ENCODE measurements around the gene VAV2.

Gene VAV2

DNA sequence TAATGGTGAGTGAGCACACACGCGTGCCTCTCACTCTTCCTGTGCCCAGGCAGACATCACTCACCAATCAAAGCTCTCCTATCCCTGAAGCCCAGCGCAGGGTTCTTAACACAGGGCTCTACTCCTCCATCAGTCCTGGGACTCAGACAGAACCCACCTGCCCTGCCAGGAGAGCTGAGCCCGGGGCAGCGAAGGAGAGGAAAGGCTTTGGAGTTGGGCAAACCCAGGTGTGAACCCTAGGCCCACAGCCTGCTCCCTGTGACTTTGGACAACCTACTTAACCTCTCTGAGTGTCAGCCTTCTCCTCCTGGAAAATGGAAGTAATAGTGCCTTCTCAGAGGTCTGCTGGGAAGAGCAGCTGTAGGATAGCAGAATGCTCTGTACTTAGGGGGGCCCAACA lies 155.3 kb downstream of the VAV2 start:
- H3K4me3 ChIP-seq (ENCODE audit: low read depth, low read length): no peak overlapping the region
- no peak for DNase-seq (ENCODE audit: low read depth)
- TF ChIP-seq, protein P1, sequence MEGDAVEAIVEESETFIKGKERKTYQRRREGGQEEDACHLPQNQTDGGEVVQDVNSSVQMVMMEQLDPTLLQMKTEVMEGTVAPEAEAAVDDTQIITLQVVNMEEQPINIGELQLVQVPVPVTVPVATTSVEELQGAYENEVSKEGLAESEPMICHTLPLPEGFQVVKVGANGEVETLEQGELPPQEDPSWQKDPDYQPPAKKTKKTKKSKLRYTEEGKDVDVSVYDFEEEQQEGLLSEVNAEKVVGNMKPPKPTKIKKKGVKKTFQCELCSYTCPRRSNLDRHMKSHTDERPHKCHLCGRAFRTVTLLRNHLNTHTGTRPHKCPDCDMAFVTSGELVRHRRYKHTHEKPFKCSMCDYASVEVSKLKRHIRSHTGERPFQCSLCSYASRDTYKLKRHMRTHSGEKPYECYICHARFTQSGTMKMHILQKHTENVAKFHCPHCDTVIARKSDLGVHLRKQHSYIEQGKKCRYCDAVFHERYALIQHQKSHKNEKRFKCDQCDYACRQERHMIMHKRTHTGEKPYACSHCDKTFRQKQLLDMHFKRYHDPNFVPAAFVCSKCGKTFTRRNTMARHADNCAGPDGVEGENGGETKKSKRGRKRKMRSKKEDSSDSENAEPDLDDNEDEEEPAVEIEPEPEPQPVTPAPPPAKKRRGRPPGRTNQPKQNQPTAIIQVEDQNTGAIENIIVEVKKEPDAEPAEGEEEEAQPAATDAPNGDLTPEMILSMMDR (IDR thresholded peaks at IDR 0.05; ENCODE audit: insufficient read depth, low read depth, low read length, missing control alignments): no peak

DNA sequence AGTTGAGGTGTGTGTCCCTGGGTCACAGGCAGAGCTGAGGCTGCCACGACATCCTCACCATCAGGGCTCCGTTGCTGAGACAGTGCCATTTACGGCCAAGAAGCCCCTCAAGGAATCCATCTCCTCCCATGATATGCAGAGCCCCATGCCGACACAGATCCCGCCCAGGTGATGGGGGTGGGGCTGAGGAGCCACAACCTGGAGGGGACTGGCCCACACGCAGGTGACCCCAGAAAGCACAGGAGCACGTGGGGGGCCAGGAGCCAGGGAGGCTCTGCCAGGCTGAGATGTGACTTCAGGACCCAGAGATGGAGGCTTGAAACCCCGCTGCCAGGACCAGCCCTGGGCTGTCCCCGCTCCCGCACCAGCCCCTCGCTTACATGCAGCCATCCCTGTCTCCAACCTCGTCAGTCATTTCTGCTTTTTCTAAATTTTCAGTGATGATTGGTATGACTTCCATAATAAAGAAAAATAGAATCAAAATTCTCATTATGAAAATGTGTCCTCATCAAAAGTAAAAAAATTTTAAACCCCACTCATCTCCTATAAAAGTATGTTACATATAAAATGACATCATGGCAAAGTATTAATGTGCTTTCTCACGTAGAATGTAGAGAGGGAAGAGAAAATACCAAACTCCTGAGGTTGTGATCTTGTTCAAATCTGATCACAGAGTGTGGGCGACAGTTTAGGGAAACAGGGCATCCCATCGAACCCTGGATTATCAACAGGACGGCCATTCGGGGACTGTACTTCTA lies 155.9 kb downstream of the VAV2 start:
- TF ChIP-seq, protein P1 (IDR thresholded peaks at IDR 0.05; ENCODE audit: insufficient read depth, low read depth, low read length, missing control alignments): no peak
- H3K4me3 ChIP-seq (ENCODE audit: low read depth, low read length): no peak overlapping the region
- DNase-seq (ENCODE audit: low read depth): no peak

DNA sequence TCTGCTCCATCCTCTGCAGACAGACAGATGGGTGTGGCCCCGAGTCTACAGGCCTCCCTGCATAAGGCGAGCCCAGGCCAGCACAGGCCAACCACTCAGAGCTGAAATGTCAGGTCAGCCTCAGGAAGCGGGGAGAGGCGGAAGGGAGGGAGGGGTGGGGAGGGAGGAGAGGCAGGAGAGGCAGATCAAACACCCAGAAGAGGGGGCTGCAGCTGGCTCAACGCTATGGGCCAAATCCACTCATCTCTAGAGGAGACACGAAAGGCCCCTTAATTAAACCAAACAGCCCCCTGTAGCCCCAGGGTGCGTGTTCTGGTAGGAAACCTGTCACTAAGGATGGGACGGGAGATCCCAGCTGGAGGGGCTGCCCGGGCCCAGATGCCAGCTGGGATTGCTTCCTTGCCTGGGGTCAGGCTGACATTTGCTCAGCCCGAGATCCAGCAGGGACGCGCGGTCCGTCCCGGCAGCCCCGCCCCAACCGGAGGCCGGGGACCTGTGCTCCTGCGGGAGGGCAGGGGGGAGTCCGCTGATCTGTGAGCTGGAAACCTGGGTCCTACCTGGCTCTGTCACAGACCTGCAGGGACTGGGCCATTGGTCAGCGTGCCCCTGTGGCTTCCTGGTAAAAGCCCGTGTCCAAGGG lies 156.7 kb downstream of the VAV2 start:
- H3K4me3 ChIP-seq (ENCODE audit: low read depth, low read length): no peak overlapping the region
- TF ChIP-seq, protein P1 (IDR thresholded peaks at IDR 0.05; ENCODE audit: insufficient read depth, low read depth, low read length, missing control alignments): no peak
- DNase-seq (ENCODE audit: low read depth): no peak

DNA sequence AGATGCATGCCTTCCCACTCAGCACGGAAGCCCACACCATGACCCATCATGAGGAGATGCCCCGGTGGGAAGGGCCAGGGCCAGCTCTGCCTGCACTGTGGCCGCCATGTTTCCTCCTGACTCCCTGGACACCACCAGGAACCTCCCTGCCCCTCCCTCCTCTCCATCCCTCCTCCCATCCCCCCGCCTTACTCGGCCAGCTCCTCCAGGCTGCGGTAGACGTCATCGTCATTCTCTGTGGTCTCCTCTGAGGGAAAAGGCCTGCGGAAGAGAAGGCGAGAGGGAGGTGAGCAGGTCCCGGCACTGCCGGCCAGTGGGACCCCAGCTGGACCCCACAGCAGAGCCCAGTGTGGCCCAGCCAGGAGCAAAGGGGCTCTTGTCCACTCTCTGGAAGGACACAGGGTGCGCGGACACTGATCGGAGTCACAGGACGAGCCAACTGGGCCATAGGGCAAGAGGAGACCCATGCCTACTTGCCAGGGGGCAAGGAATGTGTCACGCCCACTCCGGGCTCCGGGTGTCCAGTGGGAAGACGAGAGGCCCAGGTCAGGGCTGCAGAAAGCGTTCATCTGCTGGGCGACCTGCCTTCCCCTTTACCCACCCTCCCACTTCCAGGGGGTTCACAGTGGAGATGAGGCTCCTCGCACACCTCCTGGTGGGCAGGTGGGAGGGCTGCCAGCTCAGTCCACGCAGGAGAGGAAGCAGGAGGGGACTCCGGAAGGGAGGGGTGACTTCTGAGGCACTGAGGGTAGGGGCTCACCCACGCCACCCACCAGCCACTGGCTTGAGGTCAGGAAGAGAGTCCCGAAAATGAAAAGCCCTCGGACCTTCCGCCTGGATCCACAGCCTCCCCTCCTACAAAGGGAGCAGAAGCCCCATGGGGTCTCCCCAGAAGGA lies 157.8 kb downstream of the VAV2 start:
- no peak overlapping the region for H3K4me3 ChIP-seq (ENCODE audit: low read depth, low read length)
- DNase-seq (ENCODE audit: low read depth): no peak
- TF ChIP-seq, protein P1 (IDR thresholded peaks at IDR 0.05; ENCODE audit: insufficient read depth, low read depth, low read length, missing control alignments): no peak

DNA sequence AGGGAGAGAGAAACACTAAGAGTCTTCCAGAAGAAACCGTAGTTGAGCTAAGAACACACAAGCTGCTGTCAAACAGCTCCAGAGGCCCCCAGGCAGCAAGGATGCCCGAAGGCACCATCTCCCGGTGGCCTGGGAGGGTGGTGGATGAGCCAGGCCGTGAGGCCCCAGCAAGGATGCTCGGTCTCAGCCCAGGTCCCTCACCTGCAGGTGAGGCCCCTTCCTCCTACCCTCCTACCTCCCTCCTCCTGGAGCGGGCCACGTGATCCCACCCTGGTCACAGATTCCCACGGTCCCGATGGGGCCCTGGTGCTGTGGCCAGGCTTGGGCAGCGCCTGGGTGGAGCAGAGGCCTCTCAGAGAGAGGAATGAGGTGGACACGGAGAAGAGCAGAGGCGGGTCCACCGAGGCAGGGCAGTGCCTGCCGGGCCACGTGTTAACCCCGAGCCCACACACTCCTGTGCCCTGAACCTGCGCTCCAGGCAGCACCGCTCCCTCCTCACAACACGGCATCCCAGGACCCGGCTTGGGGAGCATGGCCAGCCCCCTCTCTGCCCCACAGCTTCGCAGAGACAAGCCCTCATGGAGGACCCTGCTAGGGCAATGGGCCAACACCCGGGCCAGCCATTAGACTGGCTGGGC lies 158.6 kb downstream of the VAV2 start:
- TF ChIP-seq, protein P1 (IDR thresholded peaks at IDR 0.05; ENCODE audit: insufficient read depth, low read depth, low read length, missing control alignments): no peak
- no peak overlapping the region for H3K4me3 ChIP-seq (ENCODE audit: low read depth, low read length)
- DNase-seq (ENCODE audit: low read depth): no peak

DNA sequence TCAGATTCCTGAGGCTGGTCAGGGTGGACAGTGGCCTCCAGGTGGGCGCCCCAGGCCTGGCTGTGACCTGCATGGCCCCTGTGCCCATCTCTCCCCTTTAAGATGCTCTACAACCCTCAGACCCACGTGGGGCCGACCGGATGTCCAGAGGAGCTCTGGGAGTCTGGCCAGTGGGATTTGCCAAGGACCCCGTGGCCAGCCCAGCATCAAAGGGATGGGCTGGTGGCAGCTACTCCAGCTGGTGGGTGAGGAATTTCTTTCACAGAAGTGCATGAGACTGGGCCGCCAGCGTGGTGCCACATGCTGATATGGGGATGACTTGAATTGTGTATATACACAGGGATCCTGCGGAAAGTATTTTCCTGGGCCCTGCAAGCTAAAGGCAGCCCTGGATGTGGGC lies 159.2 kb downstream of the VAV2 start:
- no peak for DNase-seq (ENCODE audit: low read depth)
- TF ChIP-seq, protein P1 (IDR thresholded peaks at IDR 0.05; ENCODE audit: insufficient read depth, low read depth, low read length, missing control alignments): no peak

More for the DNA sequence above, 159.2 kb downstream of the VAV2 start:
- no peak overlapping the region for H3K4me3 ChIP-seq (ENCODE audit: low read depth, low read length)
